ENCODE results near the gene BDKRB2.

BDKRB2 gene

DNA sequence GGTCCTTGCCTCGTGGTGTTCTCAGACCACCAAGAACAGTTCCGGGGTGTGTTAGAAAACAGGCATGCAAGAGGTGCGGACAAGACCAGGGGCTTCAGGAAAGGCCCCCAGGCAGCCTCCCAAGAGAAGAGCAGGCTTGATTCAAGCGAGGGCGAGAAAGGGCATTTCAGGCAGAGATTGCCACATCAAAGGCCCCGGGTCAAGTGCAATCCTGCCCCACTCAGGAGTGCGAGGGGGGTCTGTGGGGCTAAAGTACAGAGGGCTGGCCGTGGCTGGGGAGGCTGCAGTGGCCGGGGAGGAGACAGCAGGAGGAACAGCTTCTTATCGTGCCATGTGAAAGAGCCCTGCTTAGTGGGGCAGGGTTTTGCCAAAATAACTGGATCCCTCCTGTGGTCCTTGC, 2.7 kb upstream of the BDKRB2 start:
- DNase-seq, result no peak

DNA sequence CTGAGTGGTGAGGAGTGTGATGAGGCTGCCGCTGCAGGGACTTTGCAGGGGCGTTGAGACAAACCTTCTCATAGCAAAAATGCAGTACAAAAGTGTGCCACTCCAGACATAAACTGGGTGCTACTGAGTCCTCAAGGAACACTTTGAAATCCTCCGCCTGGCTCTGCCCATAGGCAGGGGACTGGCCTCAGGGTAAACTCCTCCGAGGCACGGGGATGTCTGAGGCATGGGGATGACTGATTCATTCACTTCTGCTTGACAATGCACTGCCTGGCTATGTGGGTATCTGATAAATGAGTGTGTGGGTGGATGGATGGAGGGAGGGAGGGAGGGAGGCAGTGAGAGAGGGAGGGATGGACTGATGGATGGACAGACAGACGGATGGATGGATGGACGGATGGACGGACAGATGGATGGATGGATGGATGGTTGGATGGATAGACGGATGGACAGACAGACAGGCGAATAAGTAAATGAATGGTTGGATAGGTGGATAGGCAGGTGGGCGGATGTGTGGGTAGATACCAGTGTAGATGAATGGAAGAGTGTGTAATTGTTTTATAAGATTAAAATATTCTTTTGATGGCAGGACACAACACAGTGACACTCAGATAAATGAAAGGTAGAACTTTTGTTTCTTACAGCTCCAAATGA, 2.1 kb upstream of the BDKRB2 start:
- DNase-seq, result no peak

DNA sequence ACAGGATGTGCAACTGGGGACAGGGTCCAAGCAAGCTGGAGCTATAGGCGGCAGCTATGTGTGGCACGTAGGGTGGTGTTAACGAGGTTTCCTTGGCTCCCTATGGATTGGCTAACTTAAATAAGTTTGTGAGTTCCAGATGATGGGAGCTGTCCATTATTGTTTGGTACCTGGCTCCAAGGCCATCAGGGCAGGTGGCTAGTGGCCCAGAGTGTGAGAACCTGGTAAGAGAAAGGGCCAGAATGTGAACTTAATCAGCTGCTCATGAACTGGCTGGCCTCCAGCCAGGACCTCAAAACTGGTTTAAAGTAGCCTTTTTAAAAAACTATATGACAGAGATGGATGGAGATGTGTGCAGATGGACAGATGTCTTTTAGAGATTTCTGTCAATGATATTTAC, 1.5 kb upstream of the BDKRB2 start:
- no peak for DNase-seq

DNA sequence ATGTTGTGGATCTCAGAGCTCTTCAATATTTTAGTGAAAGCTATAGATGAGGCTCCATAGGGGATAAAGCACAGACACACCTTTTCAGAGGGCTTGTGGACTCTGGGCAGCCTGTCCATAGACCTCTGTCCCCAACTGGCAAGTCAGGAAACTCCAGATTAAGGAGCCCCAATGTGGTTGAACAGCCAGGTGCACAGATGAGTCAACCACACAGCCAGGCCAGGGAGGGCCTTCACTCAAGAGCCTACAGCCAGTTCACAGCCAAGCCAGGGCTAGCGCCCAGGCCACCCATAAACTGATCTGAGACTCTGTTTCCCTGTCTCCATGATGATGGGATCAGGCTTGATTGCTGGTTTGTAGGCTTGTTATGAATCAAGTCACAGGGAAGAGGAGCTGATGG, 1.0 kb upstream of the BDKRB2 start:
- DNase-seq, result no peak

DNA sequence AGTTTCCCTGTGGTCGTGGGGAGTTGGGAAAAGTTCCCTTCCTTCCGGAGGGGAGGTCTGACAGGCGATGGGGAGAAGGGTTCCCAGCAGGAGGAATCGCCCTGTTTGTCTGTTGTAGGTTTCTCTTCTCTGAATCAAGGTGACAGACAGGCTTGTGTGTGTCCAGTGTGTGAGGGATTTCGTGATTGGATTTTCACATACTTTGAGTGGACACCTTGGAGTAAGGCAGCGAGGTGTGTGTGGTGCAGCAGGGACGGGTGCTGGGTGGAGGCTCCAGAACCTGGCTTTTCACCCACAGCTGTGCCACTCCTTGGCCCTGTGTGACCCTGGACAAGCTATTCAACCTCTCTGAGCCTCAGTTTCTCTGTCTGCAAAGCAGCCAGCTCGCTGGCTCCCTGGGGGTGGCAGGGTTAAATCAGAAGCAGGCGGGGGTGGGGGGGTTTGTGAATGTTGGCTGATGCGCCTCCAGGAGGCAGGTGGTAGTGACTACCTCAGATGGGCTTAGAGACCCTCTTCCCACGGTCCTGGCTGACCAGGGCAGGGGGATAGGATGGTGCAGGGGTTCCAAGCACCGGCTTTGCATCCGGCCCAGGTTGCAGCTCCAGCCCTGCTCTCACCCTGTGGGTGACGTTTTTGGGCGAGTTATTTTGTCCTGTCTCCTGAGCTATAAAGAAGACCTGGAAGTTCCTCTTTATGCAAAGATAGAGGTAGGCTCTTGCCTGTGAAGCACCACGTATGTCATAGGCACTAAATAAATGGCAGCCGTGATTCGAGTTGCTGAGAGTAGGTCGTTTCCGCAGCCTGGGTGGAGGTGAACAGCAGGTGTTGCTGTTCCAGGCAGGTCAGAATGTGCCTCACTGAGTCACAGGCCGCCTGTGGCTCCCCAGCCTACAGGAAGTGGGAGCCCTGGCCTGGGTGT, 679 bp downstream of the BDKRB2 start:
- DNase-seq, result no peak

DNA sequence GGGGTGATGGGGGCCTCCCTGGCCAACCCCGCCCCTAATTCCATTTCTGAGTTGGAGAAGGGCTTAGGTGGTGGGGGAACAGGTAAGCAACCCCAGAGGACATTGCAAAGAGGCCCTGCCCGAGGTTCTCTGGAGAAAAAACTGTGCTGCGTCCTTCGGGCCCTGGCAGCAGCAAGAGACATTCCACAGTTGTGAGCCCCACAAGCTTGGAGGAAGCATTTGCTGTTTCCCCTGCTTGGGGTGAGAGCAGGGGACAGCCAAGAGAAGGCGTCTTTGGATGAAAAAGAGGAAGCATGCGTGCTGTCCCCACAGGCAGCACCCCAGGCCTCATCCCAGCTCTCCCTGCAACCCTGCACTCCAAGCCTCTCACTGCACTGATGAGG, 1.3 kb downstream of the BDKRB2 start:
- no peak for DNase-seq

DNA sequence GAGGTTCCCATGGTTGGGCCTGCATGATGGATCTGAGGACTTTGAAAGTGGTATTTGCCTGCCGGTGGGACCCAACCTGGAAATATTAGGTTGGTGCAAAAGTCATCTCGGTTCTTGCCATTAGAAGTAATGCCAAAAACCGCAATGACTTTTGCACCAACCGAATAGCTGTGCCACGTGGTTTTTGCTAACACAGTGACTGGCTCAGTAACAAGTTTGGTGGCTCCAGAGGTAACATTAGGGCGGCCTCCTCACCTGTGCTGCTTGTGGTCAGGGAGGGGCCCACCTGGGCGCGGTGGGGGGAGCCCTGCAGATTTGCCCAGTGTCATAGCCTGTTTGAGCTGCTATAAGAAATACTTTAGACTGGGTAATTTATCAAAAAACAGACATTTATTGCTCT, 1.8 kb downstream of the BDKRB2 start:
- DNase-seq, result no peak

DNA sequence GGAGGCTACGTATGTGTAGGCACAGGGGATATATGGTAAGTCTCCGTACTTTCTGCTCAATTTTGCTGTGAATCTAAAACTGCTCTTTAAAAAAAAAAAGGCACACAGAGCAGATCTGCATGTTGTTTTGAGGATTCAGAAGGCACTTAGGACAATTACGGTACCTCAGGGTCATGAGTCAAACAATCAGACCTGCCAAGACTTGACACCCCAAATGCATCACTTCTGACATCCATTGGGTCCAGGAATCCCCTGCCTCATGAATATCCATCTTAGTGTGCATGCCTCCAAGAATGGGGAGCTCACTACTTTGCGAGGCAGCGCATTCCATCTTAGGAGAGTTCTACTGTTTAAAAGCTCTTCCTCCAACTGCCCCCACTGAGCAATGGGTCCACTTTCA, 3.0 kb downstream of the BDKRB2 start:
- no peak for DNase-seq

DNA sequence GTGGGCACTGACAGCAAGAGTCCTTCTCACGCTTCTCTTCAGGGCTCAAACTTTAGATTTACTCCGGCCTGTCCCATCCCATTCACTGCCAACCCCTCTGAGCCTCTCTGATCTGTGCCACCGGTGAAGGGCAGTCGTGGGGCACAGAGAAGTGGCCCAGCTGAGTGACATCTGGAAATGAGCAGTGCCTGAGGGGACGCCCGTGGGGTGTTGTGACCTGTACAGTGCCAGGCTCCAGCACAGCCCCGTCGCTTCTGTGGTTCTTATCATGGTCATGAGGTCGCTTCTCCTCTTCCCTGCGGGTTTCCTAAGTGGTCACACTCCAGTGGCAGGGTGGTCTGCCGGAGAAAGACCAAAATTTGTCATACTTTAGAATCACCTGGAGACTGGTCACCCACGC, 4.1 kb downstream of the BDKRB2 start:
- DNase-seq, result no peak

DNA sequence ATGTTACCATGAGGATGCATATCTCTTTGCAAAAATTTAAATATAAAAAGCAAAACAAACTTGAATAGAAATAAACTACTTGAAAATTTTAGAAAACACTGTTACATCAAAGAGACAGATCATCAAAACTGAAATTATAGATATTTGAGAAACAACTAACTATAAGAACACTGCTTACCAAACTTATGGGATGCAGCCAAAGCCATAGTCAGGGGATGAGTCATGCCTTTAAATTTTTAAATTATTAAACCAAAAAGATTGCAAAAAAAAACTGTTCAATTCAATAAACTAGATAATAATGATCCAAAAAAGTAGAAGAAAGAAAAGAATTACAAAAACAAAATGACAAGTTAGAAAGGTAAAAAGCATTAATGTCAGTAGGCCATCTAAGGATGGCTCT, 7.5 kb downstream of the BDKRB2 start:
- no peak for DNase-seq

DNA sequence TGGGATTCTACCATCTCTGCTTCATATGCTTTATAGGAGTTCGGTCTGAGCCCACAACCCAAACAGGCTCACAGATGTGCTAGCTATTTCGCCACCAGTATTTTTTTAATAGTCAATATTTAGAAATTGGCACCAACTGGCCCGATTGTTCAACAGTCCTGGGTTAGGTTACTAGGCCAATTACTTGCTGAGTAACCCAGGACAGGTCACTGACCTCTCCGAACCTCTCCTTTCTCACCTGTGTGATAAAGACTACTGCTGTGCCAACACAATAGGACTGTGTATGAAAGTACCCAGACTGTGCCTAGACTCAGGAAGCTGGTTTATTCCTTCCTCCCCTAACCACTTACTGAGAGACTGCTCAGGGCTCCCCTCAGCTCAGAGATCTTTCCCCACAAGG, 8.3 kb downstream of the BDKRB2 start:
- no peak for DNase-seq

DNA sequence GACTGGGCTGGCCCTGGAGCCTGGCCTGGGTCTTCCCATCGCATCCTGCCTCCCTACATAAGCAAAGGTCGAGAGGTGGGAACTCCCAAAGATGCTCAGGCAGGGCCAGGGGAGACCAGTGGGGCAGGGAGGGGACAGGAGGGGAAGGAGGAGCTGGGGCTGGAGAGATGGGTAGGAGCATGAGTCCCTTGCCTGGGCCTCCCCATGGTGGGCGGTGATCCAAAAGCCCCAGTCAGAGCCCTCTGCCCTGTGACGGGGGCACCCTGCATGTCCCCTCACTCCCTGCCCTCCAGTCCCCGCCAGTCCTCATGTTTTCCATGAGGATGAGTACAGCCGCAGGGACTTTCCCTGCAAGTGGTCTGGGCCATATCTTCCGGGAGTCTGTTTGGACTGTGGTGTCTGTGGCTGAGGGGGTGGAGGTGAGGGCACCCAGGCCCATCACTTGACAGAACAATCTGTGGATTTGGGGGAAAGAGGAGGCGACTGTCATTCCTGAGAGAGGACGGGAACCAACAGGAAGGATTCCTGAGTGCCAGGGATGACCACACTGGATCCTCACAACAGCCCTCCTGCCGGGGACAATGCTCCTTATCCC, 9.3 kb downstream of the BDKRB2 start:
- DNase-seq, result no peak

DNA sequence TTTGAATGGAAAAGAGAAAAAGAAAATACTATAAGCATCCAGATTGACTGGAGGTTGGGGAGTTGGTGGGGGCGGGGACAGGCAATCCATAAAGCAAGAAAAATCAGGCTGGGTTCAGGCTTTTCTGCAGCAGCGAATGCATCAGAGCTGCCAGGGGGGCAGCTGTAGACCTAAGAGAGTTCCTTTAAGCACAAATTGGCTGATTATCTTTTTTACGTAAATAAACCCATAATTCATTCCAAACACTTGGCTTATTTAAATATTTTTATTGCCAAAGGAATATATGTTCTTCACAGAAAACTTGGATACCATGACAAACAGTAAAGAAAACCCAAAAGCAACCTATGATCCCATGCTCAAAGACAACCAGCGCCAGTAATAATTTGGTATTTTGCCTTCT, 10.2 kb downstream of the BDKRB2 start:
- DNase-seq, result no peak

DNA sequence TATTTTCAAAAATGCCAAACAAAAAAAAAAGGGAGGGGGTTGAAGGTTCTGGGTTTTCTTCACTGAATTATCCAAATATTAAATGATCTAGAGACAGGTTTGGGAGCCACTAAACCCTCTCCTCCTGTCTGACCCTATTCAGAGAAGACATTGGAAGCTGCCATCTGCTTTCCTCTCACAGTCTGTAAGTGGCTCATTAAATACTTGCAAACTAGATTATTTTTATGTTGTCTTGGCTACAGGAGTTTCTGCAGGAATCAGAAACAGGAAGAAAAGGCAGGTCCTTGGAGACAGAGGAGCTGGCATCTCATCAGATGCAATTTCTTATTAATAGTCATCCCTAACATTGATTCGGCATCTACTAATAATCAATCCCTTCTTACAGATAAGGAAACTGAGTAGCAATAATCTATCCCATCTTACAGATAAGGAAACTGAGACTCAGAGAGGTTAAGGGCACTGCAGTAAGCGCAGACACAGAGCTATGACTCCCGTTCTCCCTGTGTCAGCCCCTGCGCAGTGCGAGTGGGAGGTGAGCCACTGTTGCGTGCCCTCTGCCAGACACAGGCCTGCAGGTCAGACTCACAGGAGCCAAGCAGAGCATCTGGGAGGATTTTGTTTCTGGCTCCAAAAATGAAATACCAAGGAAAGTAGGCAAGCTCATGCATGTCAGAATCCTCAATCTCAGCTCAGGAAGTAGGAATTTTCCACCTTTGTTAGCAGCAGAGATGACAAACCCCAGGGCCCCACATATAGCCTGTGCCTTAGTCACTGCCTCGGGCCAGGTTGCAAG, 11.0 kb downstream of the BDKRB2 start:
- DNase-seq, result no peak

DNA sequence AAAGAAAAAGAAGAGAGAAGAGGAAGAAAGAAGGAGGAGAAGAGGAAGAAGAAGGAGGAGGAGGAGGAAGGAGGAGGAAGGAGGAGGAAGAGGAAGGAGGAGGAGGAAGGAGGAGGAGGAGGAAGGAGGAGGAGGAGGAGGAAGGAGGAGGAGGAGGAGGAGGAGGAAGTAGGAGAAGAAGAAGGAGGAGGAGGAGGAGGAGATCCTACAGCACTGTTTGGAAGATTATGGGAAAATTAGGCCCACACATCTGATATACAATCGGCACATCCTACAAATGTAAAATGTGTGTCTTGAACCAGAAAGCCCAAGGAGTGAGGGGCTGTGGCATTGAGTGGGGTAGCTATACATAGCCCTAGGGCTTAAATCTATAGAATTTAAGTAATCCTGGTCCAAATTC, 12.0 kb downstream of the BDKRB2 start:
- no peak for DNase-seq

DNA sequence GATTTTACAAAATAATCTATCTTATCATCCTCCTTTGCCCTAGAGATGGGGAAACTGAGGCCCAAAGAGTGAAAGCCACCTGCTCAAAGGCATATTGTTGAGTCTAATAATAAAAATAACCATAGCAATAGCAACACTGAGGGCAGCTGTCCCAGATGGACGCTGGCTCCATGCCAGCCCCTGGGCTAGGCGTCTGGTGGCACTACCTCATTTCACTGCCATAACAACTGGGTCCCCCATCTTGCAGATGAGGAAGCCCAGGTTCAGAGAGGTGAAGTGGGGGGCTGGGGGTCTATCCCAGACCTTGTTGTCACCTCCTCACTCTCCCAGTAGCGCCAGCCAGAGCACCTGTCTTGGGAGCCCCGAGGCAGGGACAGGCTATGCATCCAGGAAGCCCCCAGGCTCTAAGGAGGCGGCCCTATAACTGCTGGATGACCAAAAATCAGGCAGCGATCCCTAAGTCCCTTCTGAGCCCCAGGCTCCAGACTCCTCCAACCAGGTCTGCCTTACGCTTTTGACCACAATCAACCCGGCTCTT, 12.8 kb downstream of the BDKRB2 start:
- DNase-seq, result no peak

DNA sequence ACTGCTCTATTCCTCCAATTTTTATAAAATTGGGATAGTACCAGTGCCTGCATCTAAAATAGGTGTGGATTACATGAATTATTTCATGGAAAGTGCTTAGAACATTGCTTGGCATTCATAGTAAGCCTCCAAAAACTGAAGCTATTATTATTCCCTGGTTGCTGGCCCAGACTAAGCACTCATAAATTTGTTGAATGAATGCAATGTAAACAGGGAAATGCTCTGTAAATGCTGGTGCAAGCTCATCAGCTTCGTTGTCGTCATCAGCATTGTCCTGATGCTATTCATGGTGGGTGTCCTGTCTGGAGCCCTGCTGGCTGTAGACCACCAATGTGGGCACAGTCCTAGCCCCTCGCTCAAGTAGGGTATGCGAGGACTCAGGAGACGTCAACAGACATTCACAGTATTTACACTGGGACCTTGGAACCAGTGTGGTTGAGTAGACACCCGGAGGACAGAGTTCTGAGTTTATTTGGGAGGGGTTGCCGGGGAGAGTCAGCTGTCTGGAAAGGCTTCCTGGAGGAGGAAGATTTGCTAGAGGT, 16.5 kb downstream of the BDKRB2 start:
- DNase-seq, result no peak

DNA sequence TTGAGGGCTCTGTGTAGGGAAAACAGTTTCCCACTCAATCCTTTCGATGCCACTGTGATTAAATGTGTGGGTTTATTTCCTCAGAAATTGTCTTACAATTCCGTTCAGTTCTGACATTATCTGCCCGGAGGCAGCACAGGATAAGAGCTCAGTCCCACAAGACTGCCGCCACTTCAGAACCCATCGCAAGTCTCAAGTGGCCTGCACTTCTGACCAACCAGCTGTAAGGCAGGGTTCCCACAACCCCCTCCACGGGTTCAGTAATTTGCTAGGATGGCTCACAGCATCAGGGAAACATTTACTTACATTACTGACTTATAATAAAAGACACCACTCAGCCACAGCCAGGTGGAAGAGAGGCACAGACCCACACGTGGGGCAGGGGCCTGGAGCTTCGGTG, 17.2 kb downstream of the BDKRB2 start:
- no peak for DNase-seq

DNA sequence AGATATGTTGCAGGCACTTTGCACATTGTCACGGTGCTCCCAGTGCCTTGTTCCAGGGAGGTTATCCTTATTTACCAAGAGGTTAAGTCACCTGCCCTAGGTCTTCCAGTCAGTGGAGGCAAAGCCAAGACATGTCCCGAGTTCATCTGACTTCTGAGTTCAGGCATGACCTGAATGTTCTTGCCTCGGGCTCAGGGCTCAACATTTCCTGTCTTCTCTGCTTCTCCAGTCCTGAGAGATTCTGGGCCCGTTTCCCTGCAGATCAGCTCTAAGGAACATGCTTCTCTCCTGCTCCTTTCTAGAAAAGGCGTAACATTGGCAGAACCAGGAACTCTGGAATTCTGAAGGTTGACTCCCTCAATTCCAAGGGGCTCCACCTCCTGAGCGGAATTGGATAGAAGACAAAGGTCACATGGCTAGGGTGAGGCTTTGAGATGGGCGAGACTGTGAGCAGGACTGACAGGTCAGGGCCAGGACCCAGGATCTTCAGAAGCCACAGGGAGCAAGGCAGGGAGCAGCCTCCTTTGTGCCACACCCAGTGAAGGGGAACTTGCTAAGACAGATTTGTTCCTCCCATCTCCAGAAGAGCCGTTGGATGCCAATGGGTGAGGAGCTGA, 19.9 kb downstream of the BDKRB2 start:
- DNase-seq, result no peak

DNA sequence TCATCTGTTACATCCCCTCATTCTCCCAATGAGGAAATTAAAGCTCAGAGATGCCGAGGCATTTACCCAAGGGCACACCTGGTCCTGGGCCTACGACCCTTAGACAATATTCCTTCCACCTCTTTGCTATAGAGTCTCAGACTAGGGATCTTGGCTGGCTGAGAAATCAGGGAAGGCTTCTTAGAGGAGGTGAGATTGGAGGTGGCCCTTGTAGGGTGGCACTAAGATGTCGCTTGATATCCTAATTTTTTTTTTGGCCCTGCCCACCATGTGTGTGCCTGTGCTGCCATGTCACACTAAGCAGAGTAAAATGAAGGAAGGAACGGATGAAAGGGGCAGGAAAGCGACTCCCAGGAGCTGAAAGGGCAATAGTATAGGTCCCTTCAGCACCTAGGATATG, 20.6 kb downstream of the BDKRB2 start:
- DNase-seq, result no peak

DNA sequence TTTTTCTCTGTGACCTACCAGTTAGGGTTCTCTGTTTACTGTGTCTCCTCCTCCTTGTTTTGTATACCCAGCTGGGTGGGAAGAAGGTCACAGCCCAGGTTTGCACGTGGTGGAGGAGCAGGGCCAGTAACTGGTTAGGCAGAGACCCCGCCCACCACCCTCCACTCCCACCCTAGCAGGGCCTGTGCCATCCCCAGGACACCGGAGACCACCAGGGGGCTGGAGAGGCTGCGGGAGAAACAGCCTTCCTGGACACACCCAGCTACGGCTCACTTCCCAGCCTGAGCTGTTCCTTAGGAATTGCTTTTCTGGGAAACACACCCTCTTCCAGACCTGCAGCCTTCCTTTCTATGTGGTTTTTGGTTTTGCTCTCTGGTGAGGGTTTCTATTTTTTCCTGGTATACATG, 21.1 kb downstream of the BDKRB2 start:
- no peak for DNase-seq

DNA sequence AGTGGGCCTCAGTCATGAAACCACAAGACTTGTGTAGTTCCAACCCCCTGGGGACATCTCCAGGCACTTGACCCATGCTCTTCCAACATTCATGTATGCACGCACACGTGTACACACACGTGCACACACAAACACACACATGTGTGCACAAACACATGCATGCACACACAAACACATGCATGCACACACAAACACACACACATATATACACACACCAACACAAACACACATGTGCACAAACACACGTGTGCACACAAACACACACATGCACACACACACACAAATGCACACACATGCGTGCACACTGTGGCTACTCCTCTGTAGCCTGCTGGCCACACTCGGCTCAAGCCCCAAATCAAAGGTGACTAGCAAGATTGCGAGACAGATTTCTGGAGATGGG, 22.8 kb downstream of the BDKRB2 start:
- no peak for DNase-seq

Data from activated naive CD4-positive, alpha-beta T cell treated with anti-CD3 and anti-CD28 coated beads, Interleukin-2, amount 50 U/mL, for 16 hours (primary cell).